MG63 (cell line): ENCODE results near the gene TEAD1. TPM values are rescaled to one million over a fixed set of nuclear protein-coding genes. Genes with fewer than 3 reads are reported as not detected.

ENCODE experiments used
- DNase-seq: peaks from one replicate; pipeline ENCODE4 v3.0.0-alpha.2; 2020
- H3K27me3 ChIP-seq: fragments of 250-450 bp; sonication (Bioruptor Pico); 2 replicates; pipeline ENCODE4 v1.5.1; 2020; ENCODE audit warnings: mild to moderate bottlenecking, moderate library complexity
- H3K36me3 ChIP-seq: fragments of 250-450 bp; sonication (Bioruptor Pico); 2 replicates; pipeline ENCODE4 v1.5.1; 2020; ENCODE audit warnings: mild to moderate bottlenecking, moderate library complexity
- H3K4me3 ChIP-seq: fragments of 250-450 bp; sonication (Bioruptor Pico); 2 replicates; pipeline ENCODE4 v1.5.1; 2020; ENCODE audit warnings: mild to moderate bottlenecking, moderate library complexity
- H3K9me3 ChIP-seq: fragments of 250-450 bp; sonication (Bioruptor Pico); 2 replicates; pipeline ENCODE4 v1.5.1; 2020; ENCODE audit warnings: mild to moderate bottlenecking, moderate library complexity
- total RNA-seq: library from RNA; depleted of rRNA; stranded (reverse); fragments of >200 nt; shearing (Covaris generic); gene quantifications from 2 replicates; pipeline ENCODE4 v1.2.3, GENCODE V29; 2014; ENCODE audit warnings: low replicate concordance

TEAD1 gene
- total RNA-seq, 1 experiment from 2014 or later, result 17.5 TPM

DNA sequence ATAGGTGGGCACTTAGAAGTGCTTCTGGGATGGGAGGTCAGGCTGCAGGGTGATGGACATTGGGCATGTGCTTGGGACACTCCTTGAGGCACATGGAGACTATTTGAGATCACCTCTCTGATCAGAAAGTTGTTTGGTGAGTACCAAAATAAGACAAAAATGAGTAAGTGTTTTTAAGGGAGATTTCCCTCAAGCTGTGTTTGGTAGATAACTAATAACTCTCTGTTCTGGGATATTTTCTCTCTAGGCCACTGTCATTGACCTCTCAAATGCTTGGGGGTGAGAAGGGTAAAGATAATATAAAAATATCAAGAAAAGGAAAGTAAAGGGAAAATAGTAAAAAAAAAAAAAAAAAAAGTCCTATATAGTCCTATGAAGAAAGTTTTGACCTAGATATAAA lies 117.8 kb downstream of the TEAD1 start:
- Histone ChIP-seq H3K4me3 (no peak overlapping the region), H3K27me3 (no peaks in the 10 kb centered on the region)
- no peak for DNase-seq

DNA sequence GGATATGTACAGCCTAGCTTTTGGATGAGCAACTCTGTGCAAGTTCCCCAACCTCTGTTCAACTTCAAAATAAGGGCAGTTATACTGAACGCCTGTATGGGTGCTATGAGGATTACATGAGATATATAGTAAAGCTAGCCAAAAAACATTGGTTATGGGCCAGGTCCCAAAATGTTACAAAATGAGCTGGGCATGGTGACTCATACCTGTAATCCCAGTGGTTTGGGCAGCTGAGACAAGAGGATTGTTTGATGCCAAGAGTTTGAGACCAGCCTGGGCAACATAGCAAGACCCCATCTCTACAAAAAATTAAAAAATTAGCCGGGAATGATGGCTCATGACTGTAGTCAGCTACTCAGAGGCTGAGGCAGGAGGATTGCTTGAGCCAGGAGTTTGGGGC lies 118.4 kb downstream of the TEAD1 start:
- Histone ChIP-seq H3K36me3 (peaks cover 30% of the 10 kb centered on the region), H3K9me3 (no peaks in the 10 kb centered on the region), H3K27me3 (no peaks in the 10 kb centered on the region), H3K4me3 (no peak overlapping the region)
- DNase-seq, result peak; percentile 65

More for the DNA sequence above, 117.8 kb downstream of the TEAD1 start:
- H3K36me3 ChIP-seq, result peaks cover 29% of the 10 kb centered on the region
- no peaks in the 10 kb centered on the region for H3K9me3 ChIP-seq

DNA sequence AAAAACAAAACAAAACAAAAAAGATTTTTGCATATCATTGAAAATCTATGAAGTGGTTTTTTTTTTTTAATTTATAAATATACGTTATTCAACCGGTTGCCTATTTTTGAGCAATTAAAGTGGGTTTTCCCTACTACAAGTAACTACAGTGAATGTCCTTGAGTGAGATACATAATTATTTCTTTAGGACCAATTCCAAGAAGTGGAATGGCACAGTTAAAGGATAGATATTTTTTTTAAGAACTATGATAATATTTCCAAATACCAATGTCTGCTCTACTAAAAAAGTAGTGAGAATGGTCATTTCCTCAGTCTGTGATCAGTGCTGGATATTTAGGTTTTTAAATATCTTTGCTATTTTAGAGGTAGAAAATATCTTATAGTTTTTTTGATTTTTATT lies 118.8 kb downstream of the TEAD1 start:
- Histone ChIP-seq H3K9me3 (no peaks in the 10 kb centered on the region), H3K4me3 (no peak overlapping the region), H3K36me3 (peaks cover 32% of the 10 kb centered on the region), H3K27me3 (no peaks in the 10 kb centered on the region)
- DNase-seq, result no peak

DNA sequence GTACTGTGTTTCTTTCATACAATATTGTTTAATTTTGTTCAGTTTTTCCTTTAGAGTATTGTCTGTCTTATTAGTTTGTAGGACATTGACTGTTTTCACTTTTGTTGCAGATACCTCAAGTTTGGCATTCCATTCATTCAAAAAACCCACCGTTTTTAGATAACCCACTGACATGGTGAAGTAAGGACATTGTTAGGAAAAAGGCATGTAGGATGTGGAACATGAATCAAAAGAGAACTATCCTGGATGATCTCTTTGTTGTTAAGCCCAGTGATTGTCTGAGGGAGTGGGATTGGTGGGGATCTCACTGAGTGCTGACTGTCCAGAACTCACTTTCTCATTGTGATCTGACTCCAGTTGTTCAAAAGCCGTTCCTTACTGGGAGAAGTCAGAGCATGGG lies 119.3 kb downstream of the TEAD1 start:
- no peak overlapping the region for H3K4me3 ChIP-seq
- peaks cover 31% of the 10 kb centered on the region for H3K36me3 ChIP-seq
- no peak for DNase-seq
- H3K9me3 ChIP-seq, result no peaks in the 10 kb centered on the region
- no peaks in the 10 kb centered on the region for H3K27me3 ChIP-seq

DNA sequence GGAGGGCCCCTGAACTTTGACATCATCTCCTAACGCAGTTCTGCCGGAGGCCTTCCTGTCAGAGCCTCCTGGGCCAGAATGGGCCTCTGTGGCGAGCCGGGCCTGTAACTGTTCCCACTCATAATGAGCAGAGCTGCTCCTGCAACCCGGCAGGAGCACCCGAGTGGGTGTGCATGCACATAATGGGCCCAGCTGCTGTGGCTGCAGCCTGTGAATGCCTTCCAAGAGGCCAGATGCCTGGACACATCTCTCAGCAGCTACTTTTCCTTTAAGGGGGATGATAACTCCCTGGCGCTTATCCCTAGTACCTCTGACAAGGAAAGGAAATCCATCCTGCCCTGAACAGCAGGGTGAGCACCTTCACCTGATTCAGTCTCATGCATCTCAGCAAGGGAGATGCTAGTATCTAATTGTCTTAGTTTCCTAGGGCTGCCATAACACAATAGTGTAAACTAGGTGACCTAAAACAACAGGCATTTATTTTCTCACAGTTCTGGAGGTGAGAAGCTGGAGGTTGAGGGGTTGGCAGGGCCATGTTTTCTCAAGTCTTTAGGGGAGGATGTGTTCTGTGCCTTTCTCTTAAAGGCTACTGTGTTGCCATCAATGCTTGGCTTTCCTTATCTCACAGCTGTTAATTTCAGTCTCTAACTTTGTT lies 120.5 kb downstream of the TEAD1 start:
- Histone ChIP-seq H3K9me3 (no peaks in the 10 kb centered on the region), H3K27me3 (no peaks in the 10 kb centered on the region), H3K36me3 (peaks cover 26% of the 10 kb centered on the region), H3K4me3 (no peak overlapping the region)
- no peak for DNase-seq

DNA sequence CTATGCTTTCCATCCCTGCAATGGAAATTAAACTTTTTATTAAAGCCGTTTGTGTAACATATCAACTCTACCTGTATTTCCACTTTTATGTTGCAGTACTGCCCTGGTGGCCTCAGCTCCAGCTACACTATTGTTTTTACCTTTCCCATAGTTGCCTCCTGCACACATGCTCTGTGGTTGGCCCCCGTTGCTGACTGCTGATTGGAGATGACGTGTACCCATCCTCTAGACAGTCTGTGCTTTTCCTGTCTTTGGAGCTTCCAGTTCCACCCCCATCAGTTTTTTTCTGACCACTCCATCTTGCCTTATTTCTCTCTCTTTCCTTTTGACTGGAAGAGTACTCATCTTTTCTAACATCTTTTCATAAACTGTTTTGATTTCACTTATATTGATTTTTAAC lies 123.8 kb downstream of the TEAD1 start:
- DNase-seq, result no peak
- Histone ChIP-seq H3K4me3 (no peak overlapping the region), H3K36me3 (peaks cover 20% of the 10 kb centered on the region), H3K27me3 (no peaks in the 10 kb centered on the region), H3K9me3 (no peaks in the 10 kb centered on the region)

DNA sequence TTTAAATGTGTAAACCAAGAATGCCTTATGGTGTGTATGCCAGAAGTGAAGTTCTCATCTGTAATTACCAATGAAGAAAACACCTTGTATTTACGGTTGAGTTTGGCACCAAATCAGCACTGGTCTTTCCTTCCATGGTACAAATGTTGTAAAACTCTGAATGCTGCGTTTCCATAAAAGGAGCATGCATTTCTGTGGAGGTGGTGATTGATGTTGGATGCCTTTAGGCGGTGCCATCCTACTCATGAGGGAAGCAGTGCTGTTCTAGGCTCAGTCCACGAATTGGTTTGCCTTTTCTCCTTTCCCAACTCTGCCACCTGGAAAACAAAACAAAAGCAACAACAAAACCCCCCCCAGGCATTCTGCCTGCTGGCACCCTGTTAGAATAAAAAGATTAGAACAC lies 124.4 kb downstream of the TEAD1 start:
- Histone ChIP-seq H3K27me3 (no peaks in the 10 kb centered on the region), H3K4me3 (no peak overlapping the region), H3K36me3 (peaks cover 18% of the 10 kb centered on the region), H3K9me3 (no peaks in the 10 kb centered on the region)
- DNase-seq, result no peak

DNA sequence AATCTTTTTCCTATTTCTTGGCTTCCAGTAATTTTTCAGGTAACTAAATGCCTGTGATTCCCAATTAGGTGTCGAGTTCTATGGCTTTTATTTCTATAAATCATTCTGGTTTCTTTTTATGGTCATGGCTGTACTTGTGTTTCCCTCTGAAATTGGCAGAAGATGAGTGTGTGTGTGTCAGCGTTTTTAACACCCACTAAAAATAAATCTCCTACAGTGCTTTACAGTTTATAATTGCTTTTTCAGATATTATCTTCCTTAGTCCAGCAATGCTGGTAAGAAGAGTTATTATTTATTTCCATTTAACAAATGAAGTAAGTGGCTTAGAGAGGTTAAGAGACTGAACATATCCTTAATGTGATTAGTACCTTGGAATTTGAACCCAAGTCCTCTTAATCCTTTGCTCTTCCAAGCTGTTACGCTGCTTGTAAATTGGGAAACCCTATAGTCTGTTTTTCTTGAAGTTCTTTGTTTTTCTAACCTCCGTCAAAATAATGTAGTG lies 125.2 kb downstream of the TEAD1 start:
- DNase-seq, result no peak

DNA sequence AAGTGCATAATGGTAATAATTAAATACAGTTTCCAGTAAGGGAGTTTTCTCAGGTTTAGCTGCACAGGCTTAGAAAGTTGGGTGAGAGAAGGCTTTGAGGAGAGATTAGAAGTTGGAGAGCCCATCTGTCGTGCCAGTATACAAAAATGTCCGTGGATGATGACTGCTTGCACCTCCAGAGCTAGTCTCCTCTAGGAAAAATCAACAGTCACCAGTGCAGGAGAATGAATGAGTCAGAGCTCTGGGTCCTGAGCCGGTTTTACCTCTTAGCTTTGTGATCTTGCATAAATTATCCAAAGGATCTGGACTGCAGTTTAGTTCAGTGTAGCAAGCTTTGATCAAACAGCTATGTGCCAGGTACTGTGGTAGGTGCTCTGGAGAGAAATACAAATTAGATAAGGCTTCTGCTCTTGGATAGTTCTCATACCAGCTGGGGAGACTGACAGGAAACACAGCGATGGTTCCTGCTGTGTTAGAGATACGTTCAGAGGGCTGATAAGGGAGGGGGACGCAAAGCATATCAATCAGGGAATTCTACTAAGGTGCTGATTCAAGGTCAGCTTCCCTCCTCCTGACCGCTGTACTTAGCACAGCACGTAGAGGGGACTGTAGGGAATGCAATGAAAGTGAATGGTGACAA lies 125.9 kb downstream of the TEAD1 start:
- DNase-seq, result peak; percentile 19
- Histone ChIP-seq H3K9me3 (no peaks in the 10 kb centered on the region), H3K27me3 (no peaks in the 10 kb centered on the region), H3K36me3 (peaks cover 9% of the 10 kb centered on the region), H3K4me3 (no peak overlapping the region)

More for the DNA sequence above, 125.2 kb downstream of the TEAD1 start:
- peaks cover 12% of the 10 kb centered on the region for H3K36me3 ChIP-seq
- no peaks in the 10 kb centered on the region for H3K27me3 ChIP-seq
- H3K4me3 ChIP-seq, result no peak overlapping the region
- H3K9me3 ChIP-seq, result no peaks in the 10 kb centered on the region

DNA sequence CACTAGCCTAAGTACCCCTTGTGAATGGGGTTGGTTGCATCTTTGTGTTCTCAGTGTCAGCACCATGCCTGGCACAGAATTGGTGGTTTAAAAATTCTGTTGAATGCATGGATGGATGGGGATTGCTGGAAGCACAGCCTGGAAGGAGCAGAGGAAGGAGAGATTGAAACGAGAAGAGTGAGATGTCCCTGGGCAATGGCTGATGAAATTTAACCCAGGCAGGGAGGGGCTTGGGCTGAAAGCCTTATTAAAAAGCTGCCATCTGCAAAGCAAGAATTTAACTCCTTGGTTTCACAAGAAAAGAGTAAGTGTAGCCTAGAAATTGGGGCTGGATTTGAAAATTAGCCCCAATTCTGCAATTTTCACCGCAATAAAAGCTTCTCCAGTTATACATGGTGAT lies 126.7 kb downstream of the TEAD1 start:
- peaks cover 4% of the 10 kb centered on the region for H3K36me3 ChIP-seq
- DNase-seq, result no peak

DNA sequence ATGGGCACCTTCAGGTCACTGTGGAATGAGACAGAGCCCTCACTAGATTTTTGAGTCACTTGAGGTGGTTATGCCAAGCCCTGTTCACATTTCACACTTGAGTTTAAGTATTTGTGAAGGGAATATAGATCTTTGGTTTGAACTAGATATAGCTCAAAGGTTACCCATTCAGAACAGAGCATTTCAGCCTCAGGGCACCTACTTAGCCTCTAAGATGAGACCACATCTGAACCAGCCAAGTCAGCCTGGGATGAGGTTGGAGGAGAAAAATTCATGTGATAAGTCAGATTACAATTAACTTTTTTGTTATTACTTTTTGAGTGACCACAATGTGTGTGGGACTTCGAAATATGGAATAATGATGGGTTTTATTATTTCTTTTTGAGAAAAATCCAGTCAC lies 127.8 kb downstream of the TEAD1 start:
- H3K27me3 ChIP-seq, result no peaks in the 10 kb centered on the region
- DNase-seq, result no peak
- H3K9me3 ChIP-seq, result no peaks in the 10 kb centered on the region
- peaks cover 4% of the 10 kb centered on the region; the same call in 1 of the 2 replicates for H3K36me3 ChIP-seq
- no peak overlapping the region for H3K4me3 ChIP-seq

More for the DNA sequence above, 126.7 kb downstream of the TEAD1 start:
- Histone ChIP-seq H3K4me3 (no peak overlapping the region), H3K27me3 (no peaks in the 10 kb centered on the region), H3K9me3 (no peaks in the 10 kb centered on the region)

DNA sequence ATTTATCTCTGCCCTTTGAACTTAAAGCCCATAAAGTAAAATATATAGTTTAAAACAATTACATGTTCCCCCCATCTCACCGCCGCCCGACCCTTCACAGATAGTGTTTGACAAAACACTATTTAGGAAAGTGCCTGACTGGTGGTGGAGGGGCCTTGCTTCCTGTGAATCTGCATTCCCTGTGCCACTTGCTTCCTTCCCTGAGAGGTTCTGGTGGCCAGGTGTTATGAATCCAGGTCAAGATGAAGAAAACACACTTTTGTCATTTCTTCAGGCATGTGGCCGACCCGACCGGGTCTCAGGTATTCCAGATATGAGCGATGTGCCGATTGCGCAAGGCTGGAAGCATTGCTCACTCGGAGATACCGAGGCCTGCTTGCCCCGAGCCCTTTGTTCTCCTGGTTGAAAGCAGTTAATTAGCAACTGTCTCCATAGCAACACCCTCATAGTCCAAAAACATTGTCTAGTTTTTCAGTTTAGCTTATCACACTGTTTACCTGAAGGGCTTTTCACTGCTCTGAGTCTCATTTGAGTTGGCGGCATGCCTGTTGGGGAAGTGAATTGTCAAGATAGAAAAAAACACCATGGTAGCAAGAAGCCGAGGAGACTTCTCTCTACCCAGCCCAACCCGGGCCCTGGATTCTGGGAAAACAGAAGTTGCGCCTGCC lies 128.3 kb downstream of the TEAD1 start:
- H3K36me3 ChIP-seq, result peaks cover 6% of the 10 kb centered on the region; the same call in 1 of the 2 replicates
- DNase-seq, result peak; percentile 29
- no peak overlapping the region for H3K4me3 ChIP-seq
- no peaks in the 10 kb centered on the region for H3K27me3 ChIP-seq
- H3K9me3 ChIP-seq, result no peaks in the 10 kb centered on the region

DNA sequence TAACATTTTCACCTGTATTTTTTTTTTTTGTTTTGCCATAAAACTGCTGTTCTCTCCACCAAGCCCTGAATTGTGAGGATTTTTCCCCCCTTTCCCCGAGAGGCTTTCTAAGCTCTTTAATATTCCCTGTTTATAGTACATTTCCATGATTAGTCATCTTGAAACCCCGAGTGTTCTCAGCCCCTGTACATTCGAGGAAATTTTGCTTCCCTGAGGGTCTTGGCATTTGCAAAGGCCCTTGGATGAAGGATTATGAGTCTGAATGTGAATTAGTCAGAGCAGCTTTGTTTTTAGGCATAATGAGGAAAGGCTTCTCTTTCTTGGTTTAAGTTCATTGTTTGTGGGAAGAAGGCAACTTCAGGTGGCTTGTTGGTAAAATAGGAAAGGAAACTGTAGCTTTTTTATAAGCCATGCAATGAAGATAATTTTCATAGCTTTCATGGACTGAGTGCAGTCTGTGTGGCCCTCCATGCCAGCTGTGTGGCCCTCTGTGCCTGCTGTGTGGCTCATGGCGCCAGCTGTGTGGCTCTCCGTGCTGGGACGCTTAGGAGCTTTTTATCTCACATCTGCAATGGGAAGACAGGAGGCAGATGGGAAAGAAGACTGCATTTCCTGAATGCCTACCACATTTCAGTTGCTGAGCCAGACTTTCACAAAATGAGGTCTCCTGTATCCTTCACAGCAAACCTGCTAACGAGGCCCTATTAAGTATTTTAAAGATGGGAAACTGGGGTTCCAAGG lies 129.0 kb downstream of the TEAD1 start:
- peak; percentile 27 for DNase-seq

DNA sequence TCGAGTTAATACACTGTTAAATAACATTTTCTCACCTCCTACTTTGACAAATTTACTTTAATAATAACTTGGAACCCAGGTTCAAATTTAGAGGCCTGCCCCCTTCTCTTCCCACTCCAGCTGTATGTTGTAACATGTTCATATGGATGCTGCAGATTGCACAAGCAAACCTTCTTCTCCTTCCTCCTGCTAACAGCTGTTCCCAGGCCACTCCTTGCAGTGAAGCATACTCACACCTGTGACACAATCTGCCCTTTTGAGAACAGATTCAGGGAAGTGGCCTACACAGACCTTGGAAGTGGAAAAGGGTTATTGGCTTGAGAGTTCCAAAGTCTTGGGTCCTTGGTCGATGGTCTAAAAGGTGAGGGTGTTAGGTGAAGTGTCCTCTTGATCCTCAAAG lies 131.9 kb downstream of the TEAD1 start:
- Histone ChIP-seq H3K4me3 (no peak overlapping the region), H3K36me3 (peaks cover 9% of the 10 kb centered on the region; the same call in 1 of the 2 replicates), H3K9me3 (no peaks in the 10 kb centered on the region), H3K27me3 (no peaks in the 10 kb centered on the region)
- no peak for DNase-seq

More for the DNA sequence above, 129.0 kb downstream of the TEAD1 start:
- H3K27me3 ChIP-seq, result no peaks in the 10 kb centered on the region
- no peaks in the 10 kb centered on the region for H3K9me3 ChIP-seq
- H3K4me3 ChIP-seq, result no peak overlapping the region
- peaks cover 3% of the 10 kb centered on the region; the same call in 1 of the 2 replicates for H3K36me3 ChIP-seq

DNA sequence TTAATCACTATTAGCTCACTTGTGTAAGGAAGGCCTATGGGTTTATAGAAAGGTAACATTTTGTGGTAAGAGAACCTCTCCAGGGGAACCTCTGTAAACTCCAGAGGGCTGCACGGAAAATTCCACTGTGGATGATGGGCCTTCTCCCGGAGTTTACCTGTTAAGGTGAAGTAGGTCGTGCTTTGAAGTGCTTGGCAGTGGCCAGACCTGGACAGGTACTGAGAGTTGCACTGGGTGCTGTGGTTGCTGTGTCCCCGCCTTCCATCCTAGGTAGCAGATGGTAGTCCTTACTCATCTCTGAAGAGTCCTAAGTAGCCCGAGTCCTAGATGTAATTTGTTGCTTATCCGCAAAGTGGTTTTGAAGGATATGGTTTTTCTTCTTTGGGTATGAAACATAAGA lies 133.4 kb downstream of the TEAD1 start:
- H3K36me3 ChIP-seq, result peaks cover 9% of the 10 kb centered on the region; the same call in 1 of the 2 replicates
- no peaks in the 10 kb centered on the region for H3K9me3 ChIP-seq
- no peaks in the 10 kb centered on the region for H3K27me3 ChIP-seq
- H3K4me3 ChIP-seq, result no peak overlapping the region
- no peak for DNase-seq

DNA sequence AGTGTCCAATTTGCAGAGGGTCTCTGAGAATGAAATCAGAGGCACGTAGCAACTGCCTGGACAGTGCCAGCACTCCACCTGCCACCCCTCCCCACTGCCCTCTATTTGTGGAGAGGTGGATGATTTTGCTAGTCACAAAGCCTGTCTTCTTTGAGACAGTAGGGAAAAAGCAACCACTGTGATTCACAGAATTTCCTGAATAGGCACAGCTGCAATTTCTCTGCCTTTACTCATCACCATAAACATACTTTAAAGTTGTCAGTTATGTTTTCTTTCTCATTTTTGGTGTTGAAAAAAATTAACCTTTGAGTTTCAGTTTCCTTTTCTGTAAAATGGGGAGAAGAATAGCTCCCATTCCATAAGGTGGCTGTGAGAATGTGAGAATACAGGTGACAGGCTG lies 134.3 kb downstream of the TEAD1 start:
- no peaks in the 10 kb centered on the region for H3K9me3 ChIP-seq
- H3K27me3 ChIP-seq, result no peaks in the 10 kb centered on the region
- no peak for DNase-seq
- peaks cover 9% of the 10 kb centered on the region for H3K36me3 ChIP-seq
- no peak overlapping the region for H3K4me3 ChIP-seq

DNA sequence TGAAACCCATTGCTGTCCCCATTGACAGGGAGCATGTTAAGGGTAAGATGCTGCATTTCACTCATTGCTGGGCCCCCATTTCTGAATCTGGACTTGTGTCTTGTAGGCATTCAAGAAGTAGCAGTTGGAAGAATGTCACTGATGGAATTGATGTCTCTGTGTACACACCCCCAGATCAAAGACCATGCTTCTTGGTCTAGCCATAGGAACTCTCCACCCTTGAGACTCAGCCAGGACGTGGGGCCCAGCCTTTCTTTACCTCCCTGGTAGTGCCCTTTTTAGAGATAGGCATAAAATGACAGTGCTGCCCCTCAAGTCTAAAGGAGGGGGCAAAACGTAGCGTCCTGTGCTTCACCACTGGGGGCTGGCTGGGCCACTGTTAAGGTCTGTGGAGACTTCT lies 135.1 kb downstream of the TEAD1 start:
- Histone ChIP-seq H3K27me3 (no peaks in the 10 kb centered on the region), H3K9me3 (no peaks in the 10 kb centered on the region), H3K4me3 (no peak overlapping the region), H3K36me3 (peaks cover 9% of the 10 kb centered on the region)
- no peak for DNase-seq
